LNCAP (cell line): ENCODE measurements around the gene SLX4.

Source experiments
- CTCF ChIP-seq: fragments of 450-650 bp; IDR thresholded peaks from 2 replicates; pipeline ENCODE4 v1.5.1; 2017; ENCODE audit warnings: mild to moderate bottlenecking

SLX4 gene

GRCh38 chr16:3637371-3637923, 26.0 kb upstream of the SLX4 start:
- no peak for TF ChIP-seq CTCF

GRCh38 chr16:3625911-3626732, 14.7 kb upstream of the SLX4 start:
- TF ChIP-seq CTCF: no peak

- TF ChIP-seq CTCF: no peak
Observed at GRCh38 chr16:3625331-3625730, 13.9 kb upstream of the SLX4 start.

GRCh38 chr16:3623642-3624041, 12.2 kb upstream of the SLX4 start:
- TF ChIP-seq CTCF: no peak

- no peak for TF ChIP-seq CTCF
Observed at GRCh38 chr16:3618769-3619141, 7.3 kb upstream of the SLX4 start.

- no peak for TF ChIP-seq CTCF
Observed at GRCh38 chr16:3612510-3613466, 1.4 kb upstream of the SLX4 start.

GRCh38 chr16:3610698-3611145, 684 bp downstream of the SLX4 start:
- TF ChIP-seq CTCF: no peak
